Esophagus muscularis mucosa (tissue), 4 donors: ENCODE data around the gene SLC2A2. TPM values are rescaled to one million over a fixed set of nuclear protein-coding genes. Genes with fewer than 3 reads are reported as not detected.

Source experiments
- DNase-seq: peaks from one replicate; pipeline ENCODE4 v3.0.0-alpha.2; 2017; ENCODE audit errors: extremely low spot score
- H3K27ac ChIP-seq, 4 donors: fragments of 200-600 bp; sonication (generic); replicated peaks in 1 of 4; 1 replicate in 3 of 4; 2 replicates in 1 of 4; pipeline ENCODE4 v1.5.1; 2016 to 2019; ENCODE audit warnings: mild to moderate bottlenecking in 1 of 4
- H3K27me3 ChIP-seq, 4 donors: fragments of 200-600 bp; sonication (generic); one replicate each; pipeline versions ENCODE4 v1.5.1 to v1.6.0; 2016 to 2019
- H3K36me3 ChIP-seq, 4 donors: fragments of 200-600 bp; sonication (generic); one replicate each; pipeline ENCODE4 v1.5.1; 2016 to 2019
- H3K4me1 ChIP-seq, 4 donors: fragments of 200-600 bp; sonication (generic); one replicate each; pipeline ENCODE4 v1.5.1; 2016 to 2019
- H3K4me3 ChIP-seq, 4 donors: fragments of 200-600 bp; sonication (generic); 1 replicate in 2 of 4; 2 replicates in 2 of 4; pipeline ENCODE4 v1.5.1; 2016 to 2019; ENCODE audit warnings: mild to moderate bottlenecking in 4 of 4, moderate library complexity in 1 of 4
- H3K9me3 ChIP-seq, 4 donors: fragments of 200-600 bp; sonication (generic); 1 replicate in 3 of 4; 2 replicates in 1 of 4; pipeline ENCODE4 v1.5.1; 2016 to 2019
- EP300 ChIP-seq: sonication (generic); formaldehyde crosslinking; IDR thresholded peaks from one replicate; pipeline ENCODE4 v1.6.1; 2017; ENCODE audit warnings: antibody characterized with exemption
- POLR2A ChIP-seq: fragments of 450-650 bp; IDR thresholded peaks from one replicate; pipeline ENCODE4 v1.6.1; 2017; ENCODE audit warnings: antibody characterized with exemption, moderate library complexity, mild to moderate bottlenecking, low read depth
- POLR2AphosphoS5 ChIP-seq, 2 donors: sonication (generic); formaldehyde crosslinking; IDR thresholded peaks; one replicate each; pipeline ENCODE4 v1.6.1; 2017; ENCODE audit warnings: antibody characterized with exemption in 2 of 2
- WGBS: methylation state at CpG from one replicate; pipeline ENCODE4 v1.1.5; 2018; 5-methylcytosine and 5-hydroxymethylcytosine counted together
- intact Hi-C: fragments of 100-400 bp; cut with DNase I; formaldehyde crosslinking; loops from one replicate; pipeline ENCODE4 v1.15.1; 2023
- small RNA-seq, 3 donors: library from RNA; depleted of rRNA; stranded (forward); fragments of <200 nt; gene quantifications; one replicate each; pipeline ENCODE3, GENCODE V24; 2016
- total RNA-seq, 4 donors: library from RNA; depleted of rRNA; stranded (reverse); fragments of >200 nt; gene quantifications; one replicate each; pipeline versions ENCODE4 v1.1.0 to v1.2.1, GENCODE V29; 2016
- TF ChIP-seq, protein P1 (sequence below), 3 experiments: fragments of 200-600 bp in 2 of 3; fragments of 450-650 bp in 1 of 3; sonication (generic) in 2 of 3; IDR thresholded peaks; one replicate each; pipeline ENCODE4 v1.5.1; 2017 to 2019; ENCODE audit warnings: antibody characterized with exemption in 3 of 3, mild to moderate bottlenecking in 2 of 3, moderate library complexity in 1 of 3

SLC2A2 gene
- total RNA-seq, 4 donors from 2014 or later: not detected

DNA sequence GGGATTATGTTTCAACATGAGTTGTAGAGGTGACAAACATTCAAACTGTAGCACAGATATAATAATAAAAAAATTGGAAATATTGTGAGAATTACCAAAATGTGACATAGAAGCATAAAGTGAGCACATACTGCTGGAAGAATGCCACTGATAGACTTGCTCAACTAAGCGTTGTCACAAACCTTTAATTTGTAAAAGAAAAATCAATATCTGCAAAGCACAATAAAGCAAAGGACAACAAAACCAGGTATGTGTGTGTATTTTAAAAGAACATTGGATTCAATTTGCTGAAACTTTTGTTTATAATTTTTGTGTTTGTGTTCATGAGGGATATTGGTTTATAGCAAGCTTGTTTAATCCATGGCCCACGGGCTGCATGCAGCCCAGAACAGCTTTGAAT is 77.3 kb downstream of the SLC2A2 start:
- no peaks in the 10 kb centered on the region for H3K4me1 ChIP-seq
- 83% methylated on average over 2 of the region's 2 CpGs for WGBS

DNA sequence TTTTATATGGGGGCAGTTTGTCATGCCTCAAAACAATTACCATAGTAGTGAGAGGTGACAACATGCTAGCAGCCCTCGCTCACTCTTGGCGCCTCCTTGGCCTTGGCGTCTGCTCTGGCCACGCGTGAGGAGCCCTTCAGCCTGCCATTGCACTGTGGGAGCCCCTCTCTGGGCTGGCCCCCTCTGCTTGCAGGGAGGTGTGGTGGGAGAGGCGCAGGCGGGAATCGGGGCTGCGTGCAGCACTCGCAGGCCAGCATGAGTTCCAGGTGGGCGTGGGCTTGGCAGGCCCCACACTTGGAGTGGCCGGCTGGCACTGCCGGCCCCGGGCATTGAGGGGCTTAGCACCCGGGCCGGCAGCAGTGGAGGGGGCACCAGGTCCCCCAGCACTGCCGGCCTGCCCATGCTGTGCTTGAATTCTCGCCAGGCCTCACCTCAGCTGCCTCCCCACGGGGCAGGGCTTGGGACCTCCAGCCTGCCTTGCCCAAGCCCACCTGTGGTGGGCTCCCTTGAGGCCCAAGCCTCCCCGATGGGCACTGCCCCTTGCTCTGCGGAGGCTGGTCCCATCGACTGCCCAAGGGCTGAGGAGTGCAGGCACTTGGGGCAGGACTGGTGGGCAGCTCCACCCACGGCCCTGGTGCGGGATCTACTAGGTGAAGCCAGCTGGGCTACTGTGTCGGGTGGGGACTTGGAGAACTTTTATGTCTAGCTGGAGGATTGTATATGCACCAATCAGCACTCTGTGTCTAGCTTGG is 79.3 kb downstream of the SLC2A2 start:
- intact Hi-C loops: no loop called here
- H3K27me3 ChIP-seq: no peaks in the 10 kb centered on the region
- no peak overlapping the region for H3K4me3 ChIP-seq
- no peak for DNase-seq
- WGBS: 90% methylated on average over 12 of the region's 25 CpGs
- H3K4me1 ChIP-seq: no peaks in the 10 kb centered on the region
- H3K27ac ChIP-seq: no peak overlapping the region
- H3K9me3 ChIP-seq: peaks cover 0 to 4% (median 0%) of the 10 kb centered on the region in 4 donors
- TF ChIP-seq POLR2A (no peak), POLR2AphosphoS5 (IDR thresholded peaks at IDR 0.05) (no peak), EP300 (no peak)
- TF ChIP-seq, protein P1, sequence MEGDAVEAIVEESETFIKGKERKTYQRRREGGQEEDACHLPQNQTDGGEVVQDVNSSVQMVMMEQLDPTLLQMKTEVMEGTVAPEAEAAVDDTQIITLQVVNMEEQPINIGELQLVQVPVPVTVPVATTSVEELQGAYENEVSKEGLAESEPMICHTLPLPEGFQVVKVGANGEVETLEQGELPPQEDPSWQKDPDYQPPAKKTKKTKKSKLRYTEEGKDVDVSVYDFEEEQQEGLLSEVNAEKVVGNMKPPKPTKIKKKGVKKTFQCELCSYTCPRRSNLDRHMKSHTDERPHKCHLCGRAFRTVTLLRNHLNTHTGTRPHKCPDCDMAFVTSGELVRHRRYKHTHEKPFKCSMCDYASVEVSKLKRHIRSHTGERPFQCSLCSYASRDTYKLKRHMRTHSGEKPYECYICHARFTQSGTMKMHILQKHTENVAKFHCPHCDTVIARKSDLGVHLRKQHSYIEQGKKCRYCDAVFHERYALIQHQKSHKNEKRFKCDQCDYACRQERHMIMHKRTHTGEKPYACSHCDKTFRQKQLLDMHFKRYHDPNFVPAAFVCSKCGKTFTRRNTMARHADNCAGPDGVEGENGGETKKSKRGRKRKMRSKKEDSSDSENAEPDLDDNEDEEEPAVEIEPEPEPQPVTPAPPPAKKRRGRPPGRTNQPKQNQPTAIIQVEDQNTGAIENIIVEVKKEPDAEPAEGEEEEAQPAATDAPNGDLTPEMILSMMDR (IDR thresholded peaks at IDR 0.05): no peak
- no peaks in the 10 kb centered on the region for H3K36me3 ChIP-seq

More for the DNA sequence above, 77.3 kb downstream of the SLC2A2 start:
- H3K27ac ChIP-seq: no peak overlapping the region
- H3K9me3 ChIP-seq: peaks cover 0 to 4% (median 0%) of the 10 kb centered on the region in 4 donors
- no peaks in the 10 kb centered on the region for H3K36me3 ChIP-seq
- no peaks in the 10 kb centered on the region for H3K27me3 ChIP-seq
- H3K4me3 ChIP-seq: no peak overlapping the region
- no peak for TF ChIP-seq EP300
- no peak for TF ChIP-seq POLR2A
- TF ChIP-seq POLR2AphosphoS5 (IDR thresholded peaks at IDR 0.05): no peak
- TF ChIP-seq, protein P1 (IDR thresholded peaks at IDR 0.05): no peak
- no peak for DNase-seq
- intact Hi-C loops: no loop called here

Small RNAs within 50 kb of the gene (small RNA-seq; reads per million reads assigned to genes)
- gene RNU1-70P: 0 to 0.37 (median 0.17) reads per million in 3 donors

Other genes with a start within 250 kb of the SLC2A2 start
- gene RPL22L1, start 156.5 kb downstream of the SLC2A2 start, total RNA-seq: 10 to 100 TPM; 17.2 to 57.0 (median 37.1) TPM
- 10 to 100 TPM in 1 of 4 donors, 1 to 10 TPM in 3; 7.8 to 10.4 (median 7.9) TPM for gene EIF5A2, start 118.1 kb downstream of the SLC2A2 start, total RNA-seq